Suppressor macrophage treated with lipopolysaccharide for 1 hour (primary cell): ENCODE measurements around the gene CETP.

Experiments used
- DNase-seq, 3 donors: peaks; one replicate each; pipeline ENCODE4 v3.0.0-alpha.2; 2020 to 2022

Gene CETP, protein sequence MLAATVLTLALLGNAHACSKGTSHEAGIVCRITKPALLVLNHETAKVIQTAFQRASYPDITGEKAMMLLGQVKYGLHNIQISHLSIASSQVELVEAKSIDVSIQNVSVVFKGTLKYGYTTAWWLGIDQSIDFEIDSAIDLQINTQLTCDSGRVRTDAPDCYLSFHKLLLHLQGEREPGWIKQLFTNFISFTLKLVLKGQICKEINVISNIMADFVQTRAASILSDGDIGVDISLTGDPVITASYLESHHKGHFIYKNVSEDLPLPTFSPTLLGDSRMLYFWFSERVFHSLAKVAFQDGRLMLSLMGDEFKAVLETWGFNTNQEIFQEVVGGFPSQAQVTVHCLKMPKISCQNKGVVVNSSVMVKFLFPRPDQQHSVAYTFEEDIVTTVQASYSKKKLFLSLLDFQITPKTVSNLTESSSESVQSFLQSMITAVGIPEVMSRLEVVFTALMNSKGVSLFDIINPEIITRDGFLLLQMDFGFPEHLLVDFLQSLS

DNA sequence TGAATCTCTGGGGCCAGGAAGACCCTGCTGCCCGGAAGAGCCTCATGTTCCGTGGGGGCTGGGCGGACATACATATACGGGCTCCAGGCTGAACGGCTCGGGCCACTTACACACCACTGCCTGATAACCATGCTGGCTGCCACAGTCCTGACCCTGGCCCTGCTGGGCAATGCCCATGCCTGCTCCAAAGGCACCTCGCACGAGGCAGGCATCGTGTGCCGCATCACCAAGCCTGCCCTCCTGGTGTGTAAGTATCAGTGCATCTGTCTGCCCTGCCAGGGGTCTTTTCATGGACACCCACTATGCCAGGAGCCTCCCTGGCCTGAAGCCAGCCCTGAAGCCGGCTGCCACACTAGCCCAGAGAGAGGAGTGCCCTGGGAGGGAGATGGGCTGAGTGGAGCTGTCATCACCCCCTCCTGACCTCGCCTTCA, at the start of gene CETP:
CETP (plus strand) TSS at position 100 of the 431 bp plus-strand sequence; CDS start at position 130, 30 bp downstream.
- no peak for DNase-seq

DNA sequence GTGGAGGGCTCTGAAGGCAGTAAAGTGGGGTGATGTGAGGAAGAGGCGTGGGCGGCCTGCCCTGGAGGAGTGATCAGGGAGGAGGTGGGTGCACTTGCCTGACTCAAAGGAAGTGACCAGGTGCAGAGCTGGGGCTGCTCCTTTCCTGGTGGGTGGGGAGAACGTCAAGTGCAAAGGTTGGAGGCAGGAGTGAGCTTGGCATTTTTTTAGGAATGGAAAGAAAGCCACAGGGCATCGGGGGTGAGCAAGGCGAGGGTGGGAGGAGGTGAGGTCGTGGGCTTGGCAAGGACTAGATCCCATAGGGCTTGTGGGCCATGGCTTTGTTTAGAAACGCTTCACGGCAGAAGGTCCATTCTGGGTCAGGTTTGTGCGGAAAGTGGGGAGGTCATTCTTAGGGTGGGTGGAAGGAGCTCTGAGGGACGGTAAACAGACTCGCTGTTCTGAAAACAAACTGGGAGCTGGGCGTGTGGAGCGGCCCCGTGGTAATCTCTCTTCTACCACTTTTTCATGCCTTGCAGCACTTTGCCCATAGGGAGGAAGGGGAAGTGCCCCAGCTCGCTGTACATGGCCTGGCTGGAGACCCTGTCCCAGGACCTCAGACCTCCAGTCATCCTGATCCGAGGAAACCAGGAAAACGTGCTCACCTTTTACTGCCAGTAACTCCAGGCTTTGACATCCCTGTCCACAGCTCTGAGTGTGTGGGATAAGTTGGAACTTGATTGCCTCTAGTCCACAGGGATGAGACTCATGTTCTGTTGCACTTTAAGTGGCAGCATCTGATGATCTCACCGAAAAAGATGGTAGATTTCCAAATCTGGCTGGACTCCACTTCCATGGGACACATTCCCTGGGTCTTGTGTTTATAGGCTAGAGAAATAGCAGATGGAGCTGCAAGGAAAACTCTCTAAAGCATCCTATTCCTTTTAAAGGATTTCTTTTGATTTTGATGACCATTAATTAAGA, 48.7 kb upstream of the CETP start:
- DNase-seq = no peak

DNA sequence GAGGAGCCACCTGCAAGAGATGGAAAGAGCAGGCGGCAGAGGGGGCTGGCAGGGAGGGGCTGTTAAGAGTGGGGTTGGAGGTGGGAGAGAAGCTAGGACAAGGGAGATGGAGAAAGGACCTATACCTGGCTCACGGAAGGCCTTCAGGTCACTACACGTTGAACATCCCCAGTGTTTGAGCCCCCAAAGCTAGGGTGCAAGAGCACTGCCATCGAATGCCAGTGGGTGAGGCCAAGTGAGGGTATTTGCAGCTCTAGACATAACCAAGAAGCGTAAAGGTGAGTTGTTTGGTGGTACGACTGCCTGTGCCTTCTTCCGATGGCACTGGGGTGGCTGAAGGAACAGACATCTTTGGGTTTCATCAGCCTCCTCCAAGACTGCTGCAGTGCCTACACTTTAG, 46.9 kb upstream of the CETP start:
- no peak for DNase-seq

DNA sequence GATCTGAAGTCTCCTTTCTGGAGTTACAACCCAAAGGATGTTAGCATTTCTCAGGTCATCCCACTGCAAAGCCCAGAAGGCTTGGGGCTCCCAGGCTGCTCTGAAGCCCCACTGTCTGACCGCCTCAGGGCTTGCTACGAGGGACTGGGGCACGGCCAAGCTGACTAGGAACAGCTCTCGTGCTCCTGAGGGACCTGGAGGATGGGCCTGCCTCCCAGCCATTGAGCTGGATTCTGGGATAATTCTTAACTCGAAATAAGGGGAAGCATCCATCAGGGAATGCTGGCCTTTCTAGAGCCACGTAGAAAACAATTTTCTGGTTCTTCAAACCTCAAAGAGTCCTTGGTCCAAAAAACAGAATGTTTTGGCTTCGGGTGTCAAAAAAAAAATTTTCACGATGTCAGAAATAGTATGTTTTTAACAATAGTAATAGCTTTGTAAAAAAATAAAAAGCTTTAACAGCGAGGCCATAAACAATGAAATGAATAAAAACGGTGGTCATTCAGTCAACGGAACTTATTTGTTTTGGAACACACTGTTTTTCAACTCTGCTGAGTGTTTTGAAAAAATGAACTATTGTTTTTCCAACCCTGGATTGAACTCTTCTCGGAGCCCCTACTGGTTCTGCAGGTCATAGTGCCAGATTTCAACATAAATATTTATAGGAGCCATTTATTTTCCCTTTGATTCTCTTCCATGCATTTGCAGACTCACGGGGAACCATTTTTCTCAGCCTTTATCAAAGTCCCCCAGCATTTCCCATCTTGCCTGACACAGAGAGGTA, 46.2 kb upstream of the CETP start:
- no peak for DNase-seq

DNA sequence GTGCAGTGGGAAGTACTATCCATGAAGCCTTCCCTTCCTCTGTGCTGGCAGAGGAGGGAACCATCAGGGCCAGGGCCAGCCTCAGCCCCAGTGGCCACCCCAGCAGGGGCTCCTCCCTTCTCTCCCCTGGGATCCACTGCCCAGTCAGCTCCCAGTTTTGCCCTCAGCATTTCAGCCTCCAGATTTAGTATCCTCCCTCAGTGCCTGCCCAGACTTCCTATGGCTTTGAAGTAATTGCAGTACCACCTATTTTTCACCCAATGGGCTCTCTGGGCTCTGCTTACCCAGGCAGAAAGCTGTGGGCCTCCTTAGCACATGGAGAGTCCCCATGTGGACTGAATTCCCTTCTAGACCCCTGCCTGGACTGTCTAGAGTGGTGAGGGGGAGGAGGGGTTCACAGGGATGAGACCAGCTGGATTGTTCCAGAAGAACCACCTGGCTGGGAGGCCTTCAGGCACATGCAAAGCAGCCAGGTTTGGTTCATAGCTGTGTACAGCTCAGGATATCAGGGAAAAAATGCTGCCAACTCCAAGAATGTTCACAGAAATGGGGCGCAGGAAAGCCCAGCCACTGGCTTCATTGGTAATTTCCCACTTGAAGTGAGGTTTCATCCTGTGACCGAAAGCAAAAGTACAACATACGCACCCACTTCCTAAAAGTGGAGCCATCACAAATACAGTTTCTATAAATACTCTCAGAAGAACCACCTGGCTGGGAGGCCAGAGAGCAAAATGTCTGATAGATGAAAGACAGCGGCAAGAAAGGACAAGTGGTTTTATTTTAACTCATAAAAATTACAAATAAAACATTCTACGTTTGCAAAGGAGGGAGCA, 45.0 kb upstream of the CETP start:
- peak; percentile 81 to 87 (median 83) for DNase-seq

DNA sequence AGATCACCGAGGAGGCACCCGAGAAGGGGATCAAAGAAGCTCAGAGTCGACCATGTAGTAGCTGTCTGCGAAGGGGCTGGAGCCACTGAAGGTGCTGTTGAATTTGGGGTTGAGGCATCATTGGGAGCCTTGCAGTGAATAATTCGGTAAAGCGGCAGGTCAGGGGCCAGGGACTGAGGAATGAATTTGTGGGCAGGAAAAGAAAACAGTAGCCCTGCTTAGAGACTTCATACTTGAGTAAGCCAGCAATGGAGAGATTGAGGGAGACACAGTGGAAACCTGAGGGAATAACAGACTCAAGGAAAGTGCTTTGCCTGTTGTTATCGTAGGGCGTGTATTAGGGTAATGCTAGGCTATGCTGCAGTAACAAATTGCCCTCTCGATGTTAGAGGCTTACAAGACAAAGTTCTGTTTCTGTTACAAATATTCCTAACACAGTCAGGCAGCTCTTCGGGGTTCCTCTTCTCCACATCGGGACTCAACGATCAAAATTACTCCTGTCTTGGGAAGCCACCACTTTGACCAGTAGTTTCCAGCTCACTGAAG, 43.2 kb upstream of the CETP start:
- DNase-seq = no peak

DNA sequence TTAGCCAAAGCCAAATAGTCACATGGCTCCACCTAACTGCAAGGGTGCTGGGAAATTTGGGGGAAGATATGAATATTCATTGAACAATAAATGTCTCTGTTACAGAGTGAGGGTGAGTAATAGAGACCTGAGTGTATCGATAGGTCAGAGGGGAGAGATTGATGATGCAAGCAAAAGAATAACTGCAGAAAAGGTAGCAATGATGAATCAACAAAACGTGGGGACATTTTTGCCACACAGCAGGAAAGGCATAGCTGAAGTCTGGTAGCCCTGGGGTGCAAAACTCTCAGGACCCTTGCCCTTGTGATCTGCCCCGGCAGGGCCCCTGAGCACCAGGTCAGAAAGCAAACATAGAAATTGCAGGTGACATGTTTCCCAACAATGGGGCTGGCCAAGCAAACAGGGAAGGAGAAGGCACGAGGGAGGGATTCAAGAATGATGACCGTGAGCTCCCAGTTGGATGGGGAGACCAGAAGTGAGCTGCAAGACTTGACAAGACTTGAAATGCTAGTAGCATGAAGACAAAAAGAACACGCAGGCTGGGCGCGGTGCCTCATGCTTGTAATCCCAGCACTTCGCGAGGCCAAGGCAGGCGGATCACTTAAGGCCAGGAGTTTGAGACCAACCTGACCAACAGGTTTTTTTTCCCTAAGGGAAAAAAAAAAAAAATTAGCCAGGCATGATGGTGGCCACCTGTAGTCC, 42.5 kb upstream of the CETP start:
- DNase-seq = no peak

DNA sequence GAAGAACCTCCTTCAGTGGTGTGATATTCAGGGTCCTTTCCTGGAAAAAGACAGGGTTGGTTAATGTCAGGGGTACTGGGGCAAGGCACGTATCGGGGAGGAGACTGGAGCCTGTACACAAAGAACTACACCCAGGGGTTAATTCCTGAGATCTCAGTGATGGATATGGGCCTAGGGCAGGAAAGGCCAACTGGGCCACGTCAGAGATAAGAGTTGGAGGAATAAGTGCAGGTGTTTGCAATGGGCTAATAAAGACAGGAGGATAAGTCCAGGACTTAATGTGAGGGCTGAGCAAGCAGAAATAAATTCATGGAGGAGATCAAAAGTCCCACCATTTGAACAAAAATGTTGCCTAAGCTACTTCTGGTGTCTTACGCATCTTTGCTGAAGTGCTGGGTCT, 40.2 kb upstream of the CETP start:
- DNase-seq = no peak

DNA sequence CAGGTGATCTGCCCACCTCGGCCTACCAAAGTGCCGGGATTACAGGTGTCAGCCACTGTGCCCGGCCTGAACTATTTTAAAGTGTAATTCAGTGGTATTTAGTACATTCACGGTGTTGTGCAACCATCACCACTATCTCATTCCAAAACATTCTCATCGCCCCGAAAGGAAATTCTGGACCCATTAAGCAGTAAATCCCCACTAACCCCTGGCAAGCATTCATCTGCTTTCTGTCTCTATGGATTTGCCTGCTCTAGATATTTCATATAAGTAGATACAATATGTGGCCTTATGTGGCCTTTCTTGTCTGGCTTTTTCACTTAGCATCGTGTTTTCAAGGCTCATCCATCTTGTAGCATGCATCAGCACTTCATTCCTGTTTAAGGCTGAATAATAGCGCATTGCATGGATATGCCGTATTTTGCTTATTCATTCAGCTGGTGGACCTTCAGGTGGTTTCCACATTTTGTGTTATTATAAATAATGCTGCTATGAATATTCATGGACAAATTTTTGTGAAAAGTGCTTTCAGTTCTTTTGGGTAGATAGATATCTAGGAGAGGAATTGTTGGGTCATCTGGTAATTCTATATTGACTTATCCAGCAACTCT, 38.2 kb upstream of the CETP start:
- no peak for DNase-seq

DNA sequence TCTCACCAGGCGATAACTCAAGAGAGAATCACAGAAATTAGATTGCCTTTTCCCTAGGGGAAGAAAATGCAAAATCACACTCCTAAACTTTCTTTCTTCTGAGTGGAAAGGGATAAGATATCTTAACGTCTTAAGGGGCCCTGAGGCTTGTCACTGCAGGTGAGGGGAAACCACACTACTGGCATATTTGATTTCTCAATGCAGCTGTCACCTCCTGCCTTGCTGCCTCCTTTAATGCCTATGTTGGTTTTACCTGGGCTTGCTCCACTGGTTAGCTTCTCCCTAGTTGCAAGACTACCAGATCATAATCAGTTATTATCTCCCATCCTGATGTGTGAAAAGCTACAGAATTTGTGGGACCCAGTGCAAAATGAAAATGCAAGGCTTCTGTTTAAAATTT, 34.3 kb upstream of the CETP start:
- no peak for DNase-seq

DNA sequence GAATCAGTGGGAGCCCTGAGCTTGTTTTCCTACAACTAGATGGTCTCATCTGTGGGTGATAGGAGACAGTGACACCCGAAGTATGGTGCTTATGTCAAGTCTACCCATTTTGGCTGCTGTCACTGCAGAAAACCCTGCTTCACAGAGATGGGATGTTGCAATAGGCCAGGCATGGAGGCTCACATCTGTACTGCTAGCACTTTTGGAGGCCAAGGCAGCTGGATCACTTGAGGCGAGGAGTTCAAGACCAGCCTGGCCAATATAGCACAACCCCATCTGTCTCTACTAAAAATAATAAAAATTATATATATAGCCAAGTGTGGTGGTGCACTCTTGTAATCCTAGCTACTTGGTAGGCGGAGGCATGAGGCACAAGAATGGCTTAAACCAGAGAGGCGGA, 32.1 kb upstream of the CETP start:
- no peak for DNase-seq

DNA sequence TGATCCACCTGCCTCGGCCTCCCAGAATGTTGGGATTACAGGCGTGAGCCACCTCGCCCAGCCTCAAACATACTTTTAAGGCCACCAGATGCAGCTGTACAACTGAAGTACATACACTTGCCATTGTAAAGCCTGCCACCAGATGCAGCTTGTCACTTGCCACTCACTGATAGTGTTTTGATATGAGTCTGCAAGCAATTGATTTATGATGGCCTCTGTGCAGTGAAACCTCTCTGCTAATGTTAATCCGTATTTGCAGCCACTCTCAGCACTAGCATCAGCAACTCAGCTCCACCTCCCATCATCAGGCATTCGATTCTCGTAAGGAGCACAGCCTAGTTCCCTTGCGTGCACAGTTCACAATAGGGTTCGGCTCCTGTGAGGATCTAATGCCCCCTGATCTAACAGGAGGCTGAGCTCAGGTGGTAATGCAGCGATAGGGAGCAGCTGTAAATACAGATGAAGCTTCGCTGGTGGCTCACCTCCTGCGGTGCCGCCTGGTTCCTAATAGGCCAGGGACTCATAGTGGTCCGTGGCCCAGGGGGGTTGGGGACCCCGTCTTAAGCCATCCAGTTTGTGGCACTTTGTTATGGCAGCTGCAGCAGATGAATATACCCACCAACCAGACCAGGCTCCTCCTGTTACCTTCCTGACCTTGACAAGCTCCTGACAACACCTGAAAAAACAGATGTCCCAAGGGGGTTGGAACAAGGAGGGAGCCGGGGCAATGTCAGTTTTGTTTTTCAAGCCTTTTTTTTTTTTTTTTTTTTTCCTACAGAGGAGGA, 31.1 kb upstream of the CETP start:
- DNase-seq = no peak

DNA sequence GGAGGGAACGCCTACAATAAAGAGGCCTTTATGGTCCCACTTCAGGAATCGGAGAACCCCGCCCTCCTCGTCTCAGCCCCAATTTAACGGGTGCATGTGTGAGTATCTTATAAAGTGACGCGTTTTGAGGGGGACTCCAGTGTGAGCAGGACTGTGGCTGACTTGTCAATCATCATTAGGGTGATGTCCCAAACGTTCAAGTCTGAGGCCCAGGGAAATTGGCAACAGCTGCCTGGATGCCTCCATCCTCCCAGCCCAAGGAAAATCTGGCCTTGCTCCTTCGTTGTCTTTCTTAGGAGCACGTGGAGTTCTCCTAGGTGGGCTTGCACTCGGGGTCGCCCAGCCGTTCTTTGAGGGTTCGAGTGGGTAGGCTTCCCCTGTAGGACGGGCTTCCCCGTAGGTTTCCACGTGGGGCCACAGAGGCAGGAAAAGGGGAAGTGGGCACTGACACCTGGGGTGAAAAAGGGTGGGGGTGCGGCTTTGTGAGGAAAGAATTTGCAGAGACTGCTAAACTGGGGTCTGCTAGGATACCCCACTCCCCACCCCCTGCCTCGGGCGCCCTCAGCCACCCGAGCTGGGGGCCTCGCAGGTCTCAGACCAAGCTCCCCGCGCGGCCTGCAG, 30.4 kb upstream of the CETP start:
- no peak for DNase-seq

DNA sequence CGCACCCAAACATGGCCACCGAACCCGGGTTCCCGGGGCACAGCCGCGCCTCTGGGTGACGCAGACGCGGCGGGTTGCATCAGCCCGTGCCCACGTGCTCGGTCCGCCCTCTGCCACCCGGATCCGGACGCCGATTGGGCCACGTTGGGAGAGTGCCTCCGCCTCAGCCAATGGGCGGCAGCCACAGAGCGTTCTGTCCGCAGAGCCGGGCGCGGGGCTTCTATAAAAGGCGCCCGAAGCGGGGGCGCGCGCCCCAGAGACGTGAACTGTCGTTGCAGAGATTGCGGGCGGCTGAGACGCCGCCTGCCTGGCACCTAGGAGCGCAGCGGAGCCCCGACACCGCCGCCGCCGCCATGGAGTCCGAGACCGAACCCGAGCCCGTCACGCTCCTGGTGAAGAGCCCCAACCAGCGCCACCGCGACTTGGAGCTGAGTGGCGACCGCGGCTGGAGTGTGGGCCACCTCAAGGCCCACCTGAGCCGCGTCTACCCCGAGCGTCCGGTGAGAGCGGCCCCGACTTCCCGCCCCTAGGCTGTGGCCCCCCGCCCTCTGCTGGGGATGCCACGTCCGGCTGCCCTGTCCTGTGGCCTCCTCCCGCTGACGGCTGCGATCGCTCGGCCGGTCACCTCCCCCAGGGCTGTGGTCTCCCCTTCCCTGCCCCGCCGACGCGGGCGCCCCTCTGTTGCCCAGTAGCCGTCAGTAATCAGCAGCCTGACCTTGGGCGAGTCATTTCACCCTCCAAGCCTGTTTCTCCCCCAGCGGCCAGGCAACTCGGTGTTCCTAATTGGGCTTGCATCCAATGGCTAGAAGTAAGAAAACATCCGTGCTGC, 29.6 kb upstream of the CETP start, which contains the start of gene HERPUD1:
HERPUD1 (plus strand) TSS at position 251 of the 829 bp plus-strand sequence; CDS start at position 354, 103 bp downstream.
- DNase-seq = peak; percentile 99

DNA sequence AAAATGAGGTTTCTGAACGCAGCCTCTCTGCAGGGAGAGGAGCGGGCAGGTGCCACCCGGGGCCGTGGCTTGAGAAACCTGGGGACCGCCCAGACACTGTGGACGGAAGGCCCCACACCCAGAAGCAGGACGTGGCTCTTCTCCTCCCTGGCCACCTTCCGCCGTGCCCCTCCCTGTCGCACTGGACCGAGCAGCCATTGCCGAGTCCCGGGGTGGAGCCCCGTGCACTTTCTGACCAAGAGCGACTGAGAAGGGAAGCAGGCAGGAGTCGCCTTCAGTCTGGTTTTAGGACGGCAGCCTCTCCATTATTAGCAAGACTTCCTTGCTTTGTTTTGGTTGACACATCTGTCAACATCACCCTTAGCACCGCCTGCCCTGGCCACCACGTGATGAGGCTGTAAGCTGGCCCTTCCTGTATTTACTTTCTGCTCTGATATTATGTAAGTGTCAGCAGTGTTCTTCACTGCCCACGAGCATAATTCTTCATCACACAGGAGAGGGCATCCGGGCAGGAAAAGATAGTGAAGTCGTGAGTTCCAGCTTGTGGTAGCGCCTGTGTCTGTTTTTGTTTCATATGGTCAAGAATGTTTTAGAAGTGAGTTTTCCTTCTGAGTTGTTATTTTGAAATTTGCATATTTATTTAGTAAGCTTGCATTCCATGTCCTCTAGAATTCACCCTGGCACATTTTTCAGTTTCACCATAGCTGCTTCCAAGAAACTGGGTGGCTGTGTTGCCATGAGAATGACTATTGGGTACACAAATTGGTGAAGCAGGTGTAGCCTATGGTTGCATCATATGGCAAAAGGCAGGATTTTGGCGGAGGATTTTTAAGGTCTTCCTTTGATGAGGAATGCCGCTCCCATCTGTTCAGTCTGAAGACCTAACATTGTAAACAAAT, 28.8 kb upstream of the CETP start:
- peak; percentile 90 to 91 (median 90) for DNase-seq

DNA sequence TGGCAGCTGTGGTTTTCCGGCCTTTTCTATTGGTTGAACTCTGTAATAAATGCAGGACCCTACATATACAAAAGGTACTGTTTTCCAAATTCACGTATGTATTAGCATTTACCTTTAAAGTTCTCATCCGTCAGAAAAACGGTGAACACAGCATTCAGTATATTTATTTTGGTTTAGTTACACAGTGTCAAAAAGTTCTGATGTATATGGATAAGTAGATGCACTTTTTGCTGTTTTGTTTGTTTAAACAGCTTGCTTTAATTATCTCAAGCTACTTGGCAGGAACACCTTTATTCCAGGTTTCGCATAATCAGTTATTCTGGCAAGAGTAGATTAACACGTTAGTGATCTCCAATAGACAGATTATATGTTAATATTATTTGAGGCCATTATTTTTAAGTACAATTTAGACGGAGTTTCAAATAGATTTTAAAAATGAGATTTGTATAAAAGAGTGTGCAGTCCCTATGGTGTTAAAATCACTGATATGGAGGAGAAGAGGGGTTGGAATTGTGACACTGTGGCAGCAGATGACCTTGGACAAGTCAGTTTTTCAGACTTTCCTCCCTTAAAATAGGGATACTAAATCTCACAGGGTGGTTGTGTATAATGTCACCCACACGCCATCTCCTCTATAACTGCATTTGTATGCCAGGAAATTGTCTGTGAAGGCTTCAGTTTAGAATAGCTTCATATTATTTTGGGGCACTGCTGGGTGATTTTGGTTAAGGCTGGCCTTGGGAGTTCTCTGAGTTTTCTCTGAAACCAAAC, 27.7 kb upstream of the CETP start:
- DNase-seq = no peak
